HG03045 (cell line): ENCODE measurements around the gene CD4.
A peak's percentile ranks its signal among the peaks of the same experiment; 100 is the strongest.

Experiments used
- ATAC-seq: cut with Tn5 transposase; IDR thresholded peaks from one replicate; pipeline ENCODE4 v1.9.1; 2021; ENCODE audit warnings: mild to moderate bottlenecking, moderate library complexity; ENCODE audit not compliant: unreplicated experiment

The CD4 gene

DNA sequence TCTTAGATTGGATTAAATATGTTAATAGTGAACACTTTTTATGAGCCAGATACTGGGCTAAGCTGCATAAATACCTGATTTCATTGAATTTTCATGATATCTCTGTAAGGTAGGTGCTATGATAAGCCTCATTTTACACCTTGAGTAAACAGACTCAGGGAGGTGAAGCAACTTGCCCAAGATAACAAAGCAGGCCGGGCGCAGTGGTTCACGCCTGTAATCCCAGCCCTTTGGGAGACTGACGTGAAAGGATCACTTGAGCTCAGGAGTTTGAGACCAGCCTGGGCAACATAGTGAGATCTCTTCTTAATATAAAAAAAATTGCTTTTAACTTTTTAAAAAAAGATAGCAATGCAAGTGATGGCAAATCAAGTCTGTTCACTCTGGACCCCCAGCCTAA is 52.7 kb downstream of the CD4 start:
- ATAC-seq, result no peak

DNA sequence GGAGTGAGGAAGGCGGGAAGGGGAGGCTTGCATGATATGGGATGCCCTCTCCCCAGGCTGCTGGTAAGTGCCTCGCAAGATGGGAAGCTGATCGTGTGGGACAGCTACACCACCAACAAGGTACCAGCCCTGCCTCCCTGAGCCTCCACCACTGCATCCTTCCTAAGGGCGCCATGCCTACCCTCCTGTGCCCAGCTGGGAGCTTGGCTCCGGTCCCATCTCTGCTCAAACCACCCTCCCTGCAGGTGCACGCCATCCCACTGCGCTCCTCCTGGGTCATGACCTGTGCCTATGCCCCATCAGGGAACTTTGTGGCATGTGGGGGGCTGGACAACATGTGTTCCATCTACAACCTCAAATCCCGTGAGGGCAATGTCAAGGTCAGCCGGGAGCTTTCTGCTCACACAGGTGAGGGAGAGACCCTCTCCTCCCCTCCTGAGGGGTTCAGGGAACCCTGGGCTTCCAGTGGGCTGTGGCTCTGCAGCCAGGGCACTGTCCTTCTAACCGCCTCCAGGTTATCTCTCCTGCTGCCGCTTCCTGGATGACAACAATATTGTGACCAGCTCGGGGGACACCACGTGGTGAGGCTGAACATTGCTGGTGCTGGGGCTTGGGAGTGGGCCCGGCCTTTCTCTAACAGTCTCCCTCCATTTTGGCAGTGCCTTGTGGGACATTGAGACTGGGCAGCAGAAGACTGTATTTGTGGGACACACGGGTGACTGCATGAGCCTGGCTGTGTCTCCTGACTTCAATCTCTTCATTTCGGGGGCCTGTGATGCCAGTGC is 54.0 kb downstream of the CD4 start:
- ATAC-seq, result no peak

- ATAC-seq, result no peak
Observed at GRCh38 chr12:6845395-6845794, 56.1 kb downstream of the CD4 start.

DNA sequence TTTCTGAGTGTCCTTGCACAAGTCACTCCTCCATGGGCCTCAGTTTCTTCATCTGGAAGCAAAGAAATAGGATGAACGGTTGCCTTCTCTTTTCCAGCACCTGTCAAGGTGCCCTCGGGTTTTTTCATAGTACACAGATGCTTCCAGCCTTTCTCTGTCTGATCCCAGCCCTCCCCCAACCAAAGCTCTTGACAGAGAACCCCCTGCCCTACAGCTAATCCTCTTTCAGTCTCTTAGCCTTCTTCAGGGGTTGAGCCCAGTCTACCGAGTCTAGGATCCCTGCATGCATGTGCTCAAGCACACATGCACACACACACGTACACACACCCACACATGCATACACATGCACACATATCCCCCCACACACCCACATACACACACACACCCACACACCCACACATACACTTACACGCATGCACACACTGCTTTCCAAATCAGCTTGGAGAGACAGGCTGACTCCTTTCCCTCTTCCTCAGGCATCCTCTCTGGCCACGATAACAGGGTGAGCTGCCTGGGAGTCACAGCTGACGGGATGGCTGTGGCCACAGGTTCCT is 57.1 kb downstream of the CD4 start:
- ATAC-seq, result no peak

DNA sequence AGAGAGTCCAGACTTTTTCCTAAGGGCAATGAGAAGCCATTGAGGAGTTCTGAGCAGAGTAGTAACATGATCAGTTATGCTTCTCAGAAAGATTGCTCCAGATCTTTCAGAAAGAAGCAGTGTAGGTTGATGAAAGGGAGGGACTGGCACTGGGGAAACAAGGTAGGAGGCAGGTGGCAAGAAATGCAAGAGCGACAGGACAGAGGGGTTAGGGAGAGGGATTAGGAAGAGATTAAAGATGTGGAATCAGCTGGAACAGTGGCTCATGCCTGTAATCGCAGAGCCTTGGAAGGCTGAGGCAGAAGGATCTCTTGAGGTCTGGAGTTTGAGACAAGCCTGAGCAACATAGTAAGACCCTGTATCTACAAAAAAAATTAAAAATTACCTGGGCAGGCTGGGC is 58.3 kb downstream of the CD4 start:
- no peak for ATAC-seq

- ATAC-seq, result no peak
Observed at GRCh38 chr12:6849427-6849826, 60.1 kb downstream of the CD4 start.

GRCh38 chr12:6849976-6850560 is 60.7 kb downstream of the CD4 start:
- ATAC-seq, result no peak

DNA sequence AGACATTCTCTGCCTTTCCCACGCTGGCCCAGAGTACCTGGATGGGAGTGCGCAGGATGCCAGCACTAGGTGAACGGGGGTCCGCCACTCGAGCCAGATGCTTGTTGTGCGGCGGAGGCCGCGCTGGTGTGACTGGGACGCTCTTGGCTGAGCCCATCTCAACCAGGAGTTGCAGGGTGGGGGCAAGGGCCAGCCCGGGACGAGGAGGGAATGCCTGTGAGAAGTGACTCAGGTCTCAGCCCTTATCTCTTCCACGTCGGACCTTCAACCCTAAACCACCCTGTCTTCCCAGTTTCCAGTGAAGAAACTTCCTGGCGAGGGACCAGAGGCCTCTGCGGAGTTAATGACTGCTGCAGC is 61.4 kb downstream of the CD4 start:
- no peak for ATAC-seq

DNA sequence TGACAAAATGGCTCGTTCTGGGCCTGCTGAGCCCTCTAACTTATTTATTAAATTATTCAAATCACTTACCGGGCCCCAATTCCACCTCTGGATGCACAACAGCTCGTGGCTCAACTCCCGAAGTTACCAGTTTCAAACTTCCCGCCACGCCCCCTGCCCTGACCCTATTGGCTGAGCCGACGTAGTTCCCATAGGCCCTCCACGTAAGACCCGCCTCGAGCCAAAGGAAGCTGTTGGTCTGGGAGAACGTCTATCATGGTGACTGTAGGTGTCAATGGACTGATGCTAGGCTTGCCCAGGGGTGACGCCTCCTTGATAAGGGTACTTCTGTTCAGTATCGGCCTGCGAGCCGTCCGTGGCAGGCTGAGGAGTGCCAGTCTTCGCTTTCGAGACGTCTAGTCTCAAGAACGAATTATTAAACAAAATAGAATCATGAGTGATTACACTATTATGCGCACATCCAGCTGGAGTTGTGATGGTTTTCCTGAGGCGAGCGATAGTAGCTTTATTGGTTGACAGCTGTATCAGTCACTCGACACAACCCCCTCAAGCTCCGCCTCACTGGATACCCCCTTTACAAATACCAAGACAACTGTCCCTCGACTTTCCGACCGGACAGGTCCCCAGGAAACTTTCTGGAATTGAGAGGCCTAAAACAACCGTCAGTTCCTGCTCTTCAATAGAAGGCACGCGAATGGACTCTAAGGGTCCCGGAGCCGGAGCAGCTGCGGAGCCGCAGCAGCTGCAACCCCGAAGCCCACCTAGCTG is 62.0 kb downstream of the CD4 start, which contains the start of gene CDCA3:
TSS of gene CDCA3 (minus strand) at position 134 of the 768 bp plus-strand sequence. CDS start 334 bp downstream, outside the sequence.
- ATAC-seq, result peak; percentile 56

DNA sequence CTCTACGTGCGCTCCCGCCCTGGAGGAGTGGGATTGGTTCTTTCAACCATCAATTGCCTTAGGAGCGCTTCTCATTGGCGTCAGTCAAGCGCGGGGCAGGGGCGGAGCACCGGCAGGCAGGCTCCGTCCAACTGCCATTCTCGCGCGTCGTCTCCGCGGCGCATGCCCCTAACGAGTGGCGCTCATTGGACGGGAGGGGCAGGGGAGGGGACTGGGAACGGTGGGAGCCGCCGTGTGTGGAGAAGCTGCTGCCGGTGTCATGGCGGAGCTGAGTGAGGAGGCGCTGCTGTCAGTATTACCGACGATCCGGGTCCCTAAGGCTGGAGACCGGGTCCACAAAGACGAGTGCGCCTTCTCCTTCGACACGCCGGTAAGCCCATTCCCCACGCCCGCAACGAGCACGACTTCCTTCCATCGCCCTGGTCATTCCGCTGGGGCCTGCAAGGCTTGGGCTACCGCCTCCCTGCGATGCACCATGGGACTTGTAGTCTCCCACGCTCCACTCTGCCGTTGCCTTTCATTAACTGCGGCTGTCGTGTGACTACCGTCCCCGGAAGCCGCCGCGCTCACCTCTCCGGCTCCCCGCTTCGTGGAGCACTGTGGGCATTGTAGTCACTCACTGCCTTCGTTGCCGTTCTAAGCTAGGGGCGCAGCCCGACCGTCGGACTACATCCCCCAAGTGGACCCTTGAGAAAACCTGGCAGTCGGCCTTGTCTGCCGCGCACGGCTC is 62.8 kb downstream of the CD4 start, which contains the start of gene USP5:
TSS of gene USP5 (plus strand) at position 230 of the 730 bp plus-strand sequence. CDS start at position 260, 30 bp downstream.
- peak; percentile 73 for ATAC-seq

DNA sequence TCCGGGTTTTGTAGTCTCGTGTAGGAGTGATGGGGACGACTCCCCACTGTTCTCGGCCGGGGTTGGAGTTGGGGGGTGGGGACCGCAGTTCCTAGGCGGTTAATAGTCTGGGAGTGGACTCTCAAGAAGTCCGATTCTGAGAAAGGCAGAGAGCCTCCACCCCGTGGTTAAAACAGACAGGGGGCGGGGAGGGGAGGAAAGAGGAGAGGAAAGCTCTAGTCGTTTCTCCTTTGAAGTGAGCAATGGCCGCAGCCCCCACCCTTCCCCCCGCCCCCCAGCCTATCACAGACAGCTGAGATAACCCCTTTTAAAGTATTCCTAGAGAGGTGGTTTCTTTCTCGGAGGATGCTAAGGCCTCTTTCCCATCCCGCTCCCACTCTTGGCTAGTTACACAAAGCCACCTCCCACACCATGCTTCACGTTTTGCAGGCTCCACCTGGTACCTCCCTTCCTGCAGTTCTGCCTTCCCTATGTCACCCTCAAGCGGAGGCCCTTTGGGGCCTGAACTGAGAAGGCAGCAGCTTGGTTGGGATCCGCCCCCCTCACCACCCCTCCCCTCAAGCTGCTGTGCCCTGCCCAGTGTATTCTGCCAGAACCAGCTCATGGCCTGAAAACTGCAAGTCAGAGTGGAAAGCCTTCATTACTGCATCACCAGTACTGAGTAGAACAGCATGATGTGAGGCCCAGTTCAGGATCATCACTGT is 63.5 kb downstream of the CD4 start:
- no peak for ATAC-seq

GRCh38 chr12:6853626-6854025 is 64.3 kb downstream of the CD4 start:
- ATAC-seq, result no peak

DNA sequence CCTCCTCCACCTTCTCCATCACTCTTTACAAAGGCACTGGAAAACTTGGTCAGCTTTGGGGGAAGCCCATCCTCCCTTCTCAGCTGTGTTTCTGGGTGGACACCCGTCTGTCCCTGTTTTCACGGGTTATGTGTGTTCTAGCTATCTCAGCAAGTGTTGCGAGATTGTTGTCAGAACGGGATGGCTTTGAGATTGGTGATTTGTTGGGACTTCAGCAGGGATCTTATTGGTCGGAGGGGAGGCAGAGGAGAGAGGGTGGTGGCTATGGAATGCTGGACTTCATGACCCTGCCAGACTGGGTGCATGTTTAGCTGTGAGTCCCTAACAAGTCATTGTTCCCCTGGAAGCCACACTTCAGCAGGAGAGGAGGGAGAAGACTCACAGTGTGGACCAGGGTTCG is 64.7 kb downstream of the CD4 start:
- no peak for ATAC-seq

GRCh38 chr12:6855322-6855721 is 66.0 kb downstream of the CD4 start:
- no peak for ATAC-seq

DNA sequence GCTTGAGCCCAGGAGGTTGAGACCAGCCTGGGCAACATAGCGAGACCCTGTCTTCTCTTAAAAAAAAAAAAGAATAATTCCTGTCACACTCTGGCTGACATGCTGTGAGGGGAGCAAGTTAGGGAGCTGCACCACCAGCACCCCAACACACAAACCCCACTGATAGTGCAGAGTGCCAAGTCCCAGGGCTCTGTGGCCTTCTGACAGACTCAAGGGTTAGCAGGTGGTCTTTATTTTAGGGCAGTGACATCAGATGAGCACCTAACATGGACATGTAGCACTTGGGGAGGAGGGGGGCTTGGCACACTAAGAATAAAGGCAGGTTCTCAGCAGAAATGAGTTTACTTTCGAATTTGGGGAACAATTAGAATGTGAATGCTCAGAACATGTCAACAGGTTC is 69.5 kb downstream of the CD4 start:
- no peak for ATAC-seq

GRCh38 chr12:6860116-6860515 is 70.8 kb downstream of the CD4 start:
- no peak for ATAC-seq

DNA sequence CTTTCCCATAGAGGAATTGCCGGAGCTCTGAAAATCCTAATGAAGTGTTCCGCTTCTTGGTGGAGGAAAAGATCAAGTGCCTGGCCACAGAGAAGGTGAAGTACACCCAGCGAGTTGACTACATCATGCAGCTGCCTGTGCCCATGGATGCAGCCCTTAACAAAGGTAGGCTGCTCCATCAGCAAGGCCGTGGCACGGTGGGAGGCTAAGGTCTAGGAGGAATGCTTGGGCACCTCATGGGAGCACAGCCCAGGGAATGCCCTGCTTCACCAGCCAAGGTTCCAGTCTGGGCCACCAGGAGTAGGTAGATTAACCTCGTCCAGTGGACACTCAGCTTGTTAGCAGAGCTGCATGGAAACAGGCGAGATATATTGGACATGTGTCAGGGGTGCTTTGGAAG is 71.6 kb downstream of the CD4 start:
- ATAC-seq, result no peak

DNA sequence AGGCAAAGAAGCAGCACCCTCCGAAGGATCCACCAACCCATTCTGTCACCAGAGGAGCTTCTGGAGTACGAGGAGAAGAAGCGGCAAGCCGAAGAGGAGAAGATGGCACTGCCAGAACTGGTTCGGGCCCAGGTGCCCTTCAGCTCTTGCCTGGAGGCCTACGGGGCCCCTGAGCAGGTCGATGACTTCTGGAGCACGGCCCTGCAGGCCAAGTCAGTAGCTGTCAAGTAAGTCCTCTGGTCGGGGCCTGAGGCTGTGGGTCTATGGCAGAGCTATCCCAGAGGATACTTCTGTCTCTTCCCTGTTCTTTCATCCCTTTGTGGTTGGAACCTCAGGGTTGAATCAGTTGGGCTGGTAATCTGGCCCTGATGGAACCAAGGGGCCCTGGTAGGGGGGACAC is 72.1 kb downstream of the CD4 start:
- ATAC-seq, result no peak

DNA sequence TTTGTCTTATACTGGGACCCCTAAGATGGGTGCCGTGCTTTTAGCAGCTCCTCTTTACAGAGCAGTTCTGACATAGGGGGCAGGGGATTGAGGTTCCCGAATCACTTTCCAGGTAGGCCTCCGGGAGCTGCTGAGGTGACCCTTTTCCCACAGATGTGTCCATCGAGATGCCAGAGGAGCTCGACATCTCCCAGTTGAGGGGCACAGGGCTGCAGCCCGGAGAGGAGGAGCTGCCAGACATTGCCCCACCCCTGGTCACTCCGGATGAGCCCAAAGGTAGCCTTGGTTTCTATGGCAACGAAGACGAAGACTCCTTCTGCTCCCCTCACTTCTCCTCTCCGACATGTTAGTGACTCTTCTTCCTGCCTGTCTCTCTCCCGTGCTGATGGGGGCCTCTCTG is 73.7 kb downstream of the CD4 start:
- ATAC-seq, result no peak

GRCh38 chr12:6863586-6864321 is 74.4 kb downstream of the CD4 start:
- no peak for ATAC-seq
